DND-41 (cell line): ENCODE data around the gene NDUFB7.

Experiments used
- EZH2 ChIP-seq: IDR thresholded peaks from 3 replicates; pipeline ENCODE4 v1.6.1; 2012; ENCODE audit warnings: borderline replicate concordance, low read depth, mild to moderate bottlenecking, moderate library complexity, low read length, inconsistent platforms; ENCODE audit not compliant: severe bottlenecking
- TF ChIP-seq, protein P1 (sequence below): IDR thresholded peaks from 2 replicates; pipeline ENCODE4 v1.5.1; 2012; ENCODE audit warnings: borderline replicate concordance, low read length, moderate library complexity, mild to moderate bottlenecking; ENCODE audit not compliant: poor library complexity, severe bottlenecking; ENCODE audit errors: extremely low read depth

DNA sequence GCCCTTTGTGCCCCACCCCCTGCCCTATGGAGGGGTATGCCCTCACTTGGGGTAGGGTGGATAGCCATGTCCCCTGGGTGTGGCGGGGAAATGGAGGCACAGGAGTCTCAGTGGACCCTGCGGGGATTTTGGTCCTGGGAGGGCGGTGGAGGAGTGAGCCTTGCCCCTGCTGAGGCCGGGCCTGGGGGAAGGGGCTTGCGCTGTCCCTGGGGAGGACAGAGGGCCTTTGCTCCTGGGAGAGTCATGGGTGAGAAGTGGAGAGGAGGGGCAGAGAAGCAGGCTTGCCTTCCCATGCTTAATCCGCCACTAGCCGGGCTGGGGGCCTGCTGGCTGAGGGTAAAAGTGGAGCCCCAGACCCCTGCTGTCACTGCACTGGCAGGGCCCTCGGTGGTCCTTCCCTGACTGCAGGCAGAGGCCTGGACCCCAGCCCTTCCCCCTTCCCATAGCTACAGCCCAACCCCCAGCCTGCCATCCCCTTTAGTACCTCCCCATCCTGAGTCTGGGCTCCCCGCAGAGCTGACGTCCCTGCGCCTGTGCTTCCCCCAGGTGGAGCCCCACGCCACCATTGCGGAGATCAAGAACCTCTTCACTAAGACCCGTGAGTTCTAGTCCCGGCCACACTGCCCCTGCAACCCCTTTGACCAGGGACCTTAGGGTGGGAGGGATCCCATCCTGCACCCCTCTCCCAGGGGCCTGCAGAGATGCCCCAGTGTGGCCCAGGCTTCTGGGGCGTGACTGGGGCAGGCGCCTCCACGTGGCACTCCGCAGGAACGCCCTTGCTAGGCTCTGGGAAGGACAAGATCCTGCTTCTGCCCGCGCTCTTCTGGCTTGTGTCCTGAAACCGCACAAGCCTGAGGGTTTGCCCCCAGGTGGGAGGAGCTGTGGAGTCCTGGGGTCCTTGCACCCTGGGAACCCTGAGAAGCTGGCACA is 8.9 kb downstream of the NDUFB7 start:
- TF ChIP-seq EZH2: no peak
- TF ChIP-seq, protein P1, sequence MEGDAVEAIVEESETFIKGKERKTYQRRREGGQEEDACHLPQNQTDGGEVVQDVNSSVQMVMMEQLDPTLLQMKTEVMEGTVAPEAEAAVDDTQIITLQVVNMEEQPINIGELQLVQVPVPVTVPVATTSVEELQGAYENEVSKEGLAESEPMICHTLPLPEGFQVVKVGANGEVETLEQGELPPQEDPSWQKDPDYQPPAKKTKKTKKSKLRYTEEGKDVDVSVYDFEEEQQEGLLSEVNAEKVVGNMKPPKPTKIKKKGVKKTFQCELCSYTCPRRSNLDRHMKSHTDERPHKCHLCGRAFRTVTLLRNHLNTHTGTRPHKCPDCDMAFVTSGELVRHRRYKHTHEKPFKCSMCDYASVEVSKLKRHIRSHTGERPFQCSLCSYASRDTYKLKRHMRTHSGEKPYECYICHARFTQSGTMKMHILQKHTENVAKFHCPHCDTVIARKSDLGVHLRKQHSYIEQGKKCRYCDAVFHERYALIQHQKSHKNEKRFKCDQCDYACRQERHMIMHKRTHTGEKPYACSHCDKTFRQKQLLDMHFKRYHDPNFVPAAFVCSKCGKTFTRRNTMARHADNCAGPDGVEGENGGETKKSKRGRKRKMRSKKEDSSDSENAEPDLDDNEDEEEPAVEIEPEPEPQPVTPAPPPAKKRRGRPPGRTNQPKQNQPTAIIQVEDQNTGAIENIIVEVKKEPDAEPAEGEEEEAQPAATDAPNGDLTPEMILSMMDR: no peak
